Neural crest cell (in vitro differentiated cells): Measurements from ENCODE around the gene ITFG1. TPM values are rescaled to one million over a fixed set of nuclear protein-coding genes. Genes with fewer than 3 reads are reported as not detected.
"Not testable (repeated sequence)": the region's sequence is repeated elsewhere in the genome, so short reads cannot be mapped to it uniquely, and the experiment has no call there.

Source experiments
- DNase-seq: peaks from one replicate; pipeline ENCODE4 v3.0.0; 2021; ENCODE audit warnings: low read depth, mixed read lengths, low spot score
- H3K27ac Mint-ChIP-seq: one replicate; pipeline ENCODE4 v1.8.0; 2021; ENCODE audit warnings: mild to moderate bottlenecking, mixed read lengths; ENCODE audit not compliant: unreplicated experiment
- H3K27me3 Mint-ChIP-seq: 2 replicates; pipeline ENCODE4 v1.8.0; 2021; ENCODE audit warnings: low read depth, mild to moderate bottlenecking, mixed read lengths
- H3K36me3 Mint-ChIP-seq: 2 replicates; pipeline ENCODE4 v1.8.0; 2021; ENCODE audit warnings: low read depth, mild to moderate bottlenecking, mixed read lengths
- H3K4me1 Mint-ChIP-seq: 2 replicates; pipeline ENCODE4 v1.8.0; 2021; ENCODE audit warnings: mixed read lengths
- H3K4me3 Mint-ChIP-seq: one replicate; pipeline ENCODE4 v1.8.0; 2021; ENCODE audit warnings: mild to moderate bottlenecking, mixed read lengths
- H3K9me3 Mint-ChIP-seq: 2 replicates; pipeline ENCODE4 v1.8.0; 2021; ENCODE audit warnings: mixed read lengths
- total RNA-seq: library from RNA; stranded (reverse); gene quantifications from 2 replicates; pipeline ENCODE4 v1.2.1, GENCODE V29; 2021
- TF ChIP-seq, protein P1 (sequence below): fragments of 200-600 bp; sonication (generic); conservative IDR thresholded peaks from 2 replicates; pipeline ENCODE4 v1.5.0; 2021; ENCODE audit warnings: antibody characterized with exemption, mild to moderate bottlenecking

Gene ITFG1
- total RNA-seq, 1 donor from 2014 or later: 30.9 TPM

DNA sequence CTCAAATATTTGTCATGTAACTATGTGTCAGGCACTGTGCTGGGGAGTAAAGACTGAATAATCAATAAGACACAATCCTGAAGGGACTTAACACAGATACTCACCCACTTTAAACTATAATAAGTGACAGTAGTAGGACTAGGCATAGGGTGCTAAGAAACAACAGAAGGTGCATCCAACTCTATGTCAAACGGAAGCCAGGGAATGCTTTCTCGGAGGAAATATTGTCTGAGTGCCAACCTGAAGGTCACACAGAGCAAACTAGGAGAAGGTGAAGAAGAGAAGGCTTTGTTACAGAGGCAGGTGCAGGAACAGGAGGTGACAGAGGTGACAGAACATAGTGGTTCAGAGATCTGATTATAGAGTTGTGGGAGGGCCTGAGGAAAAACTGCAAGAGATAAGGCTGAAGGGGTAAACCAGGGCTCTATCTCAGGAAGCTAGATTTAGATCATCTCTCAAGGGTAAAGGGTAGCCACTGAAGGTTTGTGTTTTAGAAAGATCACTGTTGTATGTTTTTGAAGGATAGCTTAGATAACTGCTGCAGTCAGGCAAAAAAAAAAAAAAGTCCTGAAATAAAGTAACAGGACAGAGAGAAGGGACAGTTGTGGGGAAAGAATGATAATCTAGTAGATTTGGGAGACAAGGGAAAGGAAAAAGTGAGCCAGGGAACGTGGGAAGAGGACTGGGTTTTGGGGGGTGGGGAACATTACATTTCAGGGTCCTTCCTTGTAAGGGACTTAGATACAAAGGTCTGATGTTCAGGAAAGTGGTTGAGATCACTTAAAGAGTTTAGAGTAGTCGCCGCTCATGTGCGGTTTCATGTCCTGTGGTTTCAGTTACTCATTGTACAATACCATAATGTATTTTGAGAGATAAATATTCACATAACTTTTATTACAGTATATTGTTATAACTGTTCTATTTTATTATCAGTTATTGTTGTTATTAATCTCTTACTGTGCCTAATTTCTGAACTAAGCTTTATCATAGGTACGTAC lies 231.5 kb downstream of the ITFG1 start:
- Mint-ChIP-seq H3K4me3 (no peak overlapping the region), H3K4me1 (no peaks in the 10 kb centered on the region), H3K36me3 (peaks cover 12% of the 10 kb centered on the region), H3K27me3 (no peaks in the 10 kb centered on the region), H3K27ac (no peak overlapping the region), H3K9me3 (peaks cover 1% of the 10 kb centered on the region)
- no peak for DNase-seq
- TF ChIP-seq, protein P1, sequence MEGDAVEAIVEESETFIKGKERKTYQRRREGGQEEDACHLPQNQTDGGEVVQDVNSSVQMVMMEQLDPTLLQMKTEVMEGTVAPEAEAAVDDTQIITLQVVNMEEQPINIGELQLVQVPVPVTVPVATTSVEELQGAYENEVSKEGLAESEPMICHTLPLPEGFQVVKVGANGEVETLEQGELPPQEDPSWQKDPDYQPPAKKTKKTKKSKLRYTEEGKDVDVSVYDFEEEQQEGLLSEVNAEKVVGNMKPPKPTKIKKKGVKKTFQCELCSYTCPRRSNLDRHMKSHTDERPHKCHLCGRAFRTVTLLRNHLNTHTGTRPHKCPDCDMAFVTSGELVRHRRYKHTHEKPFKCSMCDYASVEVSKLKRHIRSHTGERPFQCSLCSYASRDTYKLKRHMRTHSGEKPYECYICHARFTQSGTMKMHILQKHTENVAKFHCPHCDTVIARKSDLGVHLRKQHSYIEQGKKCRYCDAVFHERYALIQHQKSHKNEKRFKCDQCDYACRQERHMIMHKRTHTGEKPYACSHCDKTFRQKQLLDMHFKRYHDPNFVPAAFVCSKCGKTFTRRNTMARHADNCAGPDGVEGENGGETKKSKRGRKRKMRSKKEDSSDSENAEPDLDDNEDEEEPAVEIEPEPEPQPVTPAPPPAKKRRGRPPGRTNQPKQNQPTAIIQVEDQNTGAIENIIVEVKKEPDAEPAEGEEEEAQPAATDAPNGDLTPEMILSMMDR: no peak

DNA sequence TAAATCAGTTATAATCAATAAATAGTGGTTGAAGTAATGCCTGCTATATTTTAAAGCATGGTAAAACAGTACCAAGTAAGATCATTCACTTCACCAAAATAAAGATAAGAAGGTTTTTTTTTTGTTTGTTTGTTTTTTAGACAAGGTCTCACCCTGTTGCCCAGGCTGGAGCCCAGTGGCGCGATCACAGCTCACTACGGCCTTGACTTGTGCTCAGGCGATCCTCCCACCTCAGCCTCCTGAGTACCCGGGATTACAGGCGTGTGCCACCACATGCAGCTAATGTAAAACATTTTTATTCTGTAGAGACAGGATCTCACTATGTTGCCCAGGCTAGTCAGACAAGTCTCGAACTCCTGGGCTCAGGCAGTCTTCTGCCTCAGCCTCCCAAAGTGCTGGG lies 232.6 kb downstream of the ITFG1 start:
- Mint-ChIP-seq H3K36me3 (peaks cover 15% of the 10 kb centered on the region), H3K27me3 (no peaks in the 10 kb centered on the region), H3K4me1 (no peaks in the 10 kb centered on the region), H3K9me3 (peaks cover 3% of the 10 kb centered on the region), H3K27ac (no peak overlapping the region), H3K4me3 (no peak overlapping the region)
- DNase-seq: no peak
- TF ChIP-seq, protein P1: no peak

DNA sequence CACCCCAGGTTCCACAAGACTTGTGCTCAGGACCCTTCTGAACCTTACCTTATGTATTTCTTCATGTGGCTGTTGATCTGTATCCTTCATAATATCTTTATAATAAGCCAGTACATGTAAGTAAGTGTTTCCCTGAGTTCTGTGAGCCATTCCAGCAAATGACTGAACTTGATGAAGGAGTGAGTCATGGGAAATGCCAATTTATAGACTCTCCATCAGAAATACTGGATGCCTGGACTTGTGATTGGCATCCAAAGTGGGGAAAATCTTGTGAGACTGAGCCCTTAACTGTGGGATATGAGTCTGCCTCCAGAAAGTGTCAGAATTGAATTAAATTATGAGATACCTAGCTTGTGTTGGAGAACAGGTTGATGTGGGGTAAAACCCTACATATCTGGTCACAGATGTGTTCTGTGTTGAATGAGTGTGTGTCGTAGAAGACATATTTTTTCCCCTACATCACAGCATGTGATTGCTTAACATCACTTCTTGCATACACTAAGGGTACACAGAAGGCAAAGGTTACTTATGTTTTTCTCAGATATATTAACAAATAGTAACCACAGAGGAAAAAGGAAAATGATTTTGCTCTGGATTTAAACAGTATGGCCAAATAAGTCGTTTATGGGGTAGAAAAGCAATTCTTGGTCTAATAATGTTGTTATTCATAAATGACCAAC lies 247.0 kb downstream of the ITFG1 start:
- TF ChIP-seq, protein P1: no peak
- H3K4me3 Mint-ChIP-seq: no peak overlapping the region
- no peak overlapping the region for H3K27ac Mint-ChIP-seq
- H3K4me1 Mint-ChIP-seq: no peaks in the 10 kb centered on the region
- no peaks in the 10 kb centered on the region for H3K27me3 Mint-ChIP-seq
- H3K36me3 Mint-ChIP-seq: peaks cover 11% of the 10 kb centered on the region
- DNase-seq: no peak
- H3K9me3 Mint-ChIP-seq: no peaks in the 10 kb centered on the region

DNA sequence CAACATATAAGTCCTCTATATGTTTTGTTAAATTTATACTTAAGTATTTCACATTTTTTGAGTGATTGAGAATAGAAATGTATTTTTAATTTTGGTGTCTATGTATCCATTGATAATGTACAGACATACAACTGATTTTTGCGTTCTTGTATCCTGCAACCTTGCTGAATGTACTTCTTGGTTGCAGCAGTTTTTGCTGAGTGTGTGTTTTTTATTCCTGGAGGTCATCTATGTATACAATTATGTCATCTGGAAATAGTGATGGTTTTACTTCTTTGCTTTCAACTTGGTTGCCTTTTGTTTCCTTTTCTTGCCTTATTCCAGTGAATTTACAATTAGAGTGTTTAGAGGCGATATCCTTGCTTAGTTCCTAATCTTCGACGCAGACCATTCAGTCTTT lies 249.6 kb downstream of the ITFG1 start:
- Mint-ChIP-seq H3K4me3 (no peak overlapping the region), H3K27ac (no peak overlapping the region), H3K27me3 (no peaks in the 10 kb centered on the region), H3K4me1 (no peaks in the 10 kb centered on the region), H3K9me3 (no peaks in the 10 kb centered on the region), H3K36me3 (peaks cover 5% of the 10 kb centered on the region)
- DNase-seq: no peak
- TF ChIP-seq, protein P1: no peak

DNA sequence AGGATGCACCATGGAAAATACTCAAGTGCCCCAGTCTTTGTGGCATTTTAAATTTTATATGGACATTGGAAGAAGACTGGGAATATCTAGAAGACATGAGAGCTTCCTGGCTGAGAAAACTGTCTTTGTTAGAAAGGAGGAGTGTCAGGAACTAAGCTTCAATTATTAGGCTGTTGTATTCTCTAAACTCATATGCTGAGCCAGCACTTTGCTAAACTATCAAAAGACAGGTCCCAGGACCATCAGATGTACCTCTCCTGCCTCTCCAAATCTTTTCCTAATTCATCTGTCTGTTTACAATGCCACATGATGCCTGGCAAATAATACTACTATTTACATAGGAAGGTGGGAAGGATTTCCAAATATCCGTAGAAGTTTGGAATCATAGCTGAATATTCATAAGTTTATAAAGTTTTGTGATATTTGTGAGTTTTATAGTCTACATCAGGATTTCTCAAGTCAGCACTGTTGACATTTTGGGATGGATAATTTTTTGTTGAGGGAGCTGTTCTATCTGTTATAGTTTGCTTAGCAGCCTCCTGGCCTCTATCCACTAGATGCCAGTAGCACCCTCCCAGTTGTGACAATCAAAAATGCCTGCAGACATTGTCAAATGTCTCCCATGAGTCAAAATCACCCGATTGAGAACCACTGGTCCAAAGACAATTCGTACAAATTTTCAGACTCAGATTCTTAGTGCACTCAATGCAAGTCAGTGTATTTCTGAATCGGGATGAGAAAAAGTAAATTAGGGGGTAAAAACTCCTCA lies 255.9 kb downstream of the ITFG1 start:
- no peak overlapping the region for H3K4me3 Mint-ChIP-seq
- H3K36me3 Mint-ChIP-seq: no peaks in the 10 kb centered on the region
- H3K4me1 Mint-ChIP-seq: no peaks in the 10 kb centered on the region
- TF ChIP-seq, protein P1: no peak
- H3K27me3 Mint-ChIP-seq: no peaks in the 10 kb centered on the region
- H3K9me3 Mint-ChIP-seq: no peaks in the 10 kb centered on the region
- DNase-seq: no peak
- H3K27ac Mint-ChIP-seq: no peak overlapping the region

DNA sequence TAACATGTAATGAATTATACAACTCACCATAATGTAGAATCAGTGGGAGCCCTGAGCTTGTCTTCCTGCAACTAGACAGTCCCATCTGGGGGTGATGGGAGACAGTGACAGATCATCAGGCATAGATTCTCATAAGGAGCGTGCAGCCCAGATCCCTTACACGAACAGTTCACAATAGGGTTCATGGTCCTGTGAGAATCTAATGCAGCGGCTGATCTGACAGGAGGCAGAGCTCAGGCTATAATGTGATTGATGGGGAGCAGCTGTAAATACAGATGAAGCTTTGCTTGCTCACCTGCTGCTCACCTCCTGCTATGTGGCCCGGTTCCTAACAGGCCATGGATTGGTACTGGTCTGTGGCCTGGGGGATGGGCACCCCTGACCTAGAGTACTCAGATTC lies 257.4 kb downstream of the ITFG1 start:
- DNase-seq, H3K4me1 Mint-ChIP-seq, H3K4me3 Mint-ChIP-seq, H3K27ac Mint-ChIP-seq, H3K9me3 Mint-ChIP-seq, H3K27me3 Mint-ChIP-seq, H3K36me3 Mint-ChIP-seq: not testable (repeated sequence)
